C4-2B (cell line): ENCODE data around the gene GFPT2.

Source experiments
- H3K27ac ChIP-seq: fragments of 450-650 bp; 2 replicates; pipeline ENCODE4 v1.5.1; 2017
- ZFX ChIP-seq: fragments of 450-650 bp; IDR thresholded peaks from 2 replicates; pipeline ENCODE4 v1.6.1; 2017
- TF ChIP-seq, protein P1 (sequence below): fragments of 450-650 bp; conservative IDR thresholded peaks from 2 replicates; pipeline ENCODE4 v1.5.1; 2017; ENCODE audit warnings: mild to moderate bottlenecking

The GFPT2 gene

GRCh38 chr5:180349391-180349790 lies 3.7 kb downstream of the GFPT2 start:
- TF ChIP-seq ZFX: no peak
- TF ChIP-seq, protein P1, sequence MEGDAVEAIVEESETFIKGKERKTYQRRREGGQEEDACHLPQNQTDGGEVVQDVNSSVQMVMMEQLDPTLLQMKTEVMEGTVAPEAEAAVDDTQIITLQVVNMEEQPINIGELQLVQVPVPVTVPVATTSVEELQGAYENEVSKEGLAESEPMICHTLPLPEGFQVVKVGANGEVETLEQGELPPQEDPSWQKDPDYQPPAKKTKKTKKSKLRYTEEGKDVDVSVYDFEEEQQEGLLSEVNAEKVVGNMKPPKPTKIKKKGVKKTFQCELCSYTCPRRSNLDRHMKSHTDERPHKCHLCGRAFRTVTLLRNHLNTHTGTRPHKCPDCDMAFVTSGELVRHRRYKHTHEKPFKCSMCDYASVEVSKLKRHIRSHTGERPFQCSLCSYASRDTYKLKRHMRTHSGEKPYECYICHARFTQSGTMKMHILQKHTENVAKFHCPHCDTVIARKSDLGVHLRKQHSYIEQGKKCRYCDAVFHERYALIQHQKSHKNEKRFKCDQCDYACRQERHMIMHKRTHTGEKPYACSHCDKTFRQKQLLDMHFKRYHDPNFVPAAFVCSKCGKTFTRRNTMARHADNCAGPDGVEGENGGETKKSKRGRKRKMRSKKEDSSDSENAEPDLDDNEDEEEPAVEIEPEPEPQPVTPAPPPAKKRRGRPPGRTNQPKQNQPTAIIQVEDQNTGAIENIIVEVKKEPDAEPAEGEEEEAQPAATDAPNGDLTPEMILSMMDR: no peak

DNA sequence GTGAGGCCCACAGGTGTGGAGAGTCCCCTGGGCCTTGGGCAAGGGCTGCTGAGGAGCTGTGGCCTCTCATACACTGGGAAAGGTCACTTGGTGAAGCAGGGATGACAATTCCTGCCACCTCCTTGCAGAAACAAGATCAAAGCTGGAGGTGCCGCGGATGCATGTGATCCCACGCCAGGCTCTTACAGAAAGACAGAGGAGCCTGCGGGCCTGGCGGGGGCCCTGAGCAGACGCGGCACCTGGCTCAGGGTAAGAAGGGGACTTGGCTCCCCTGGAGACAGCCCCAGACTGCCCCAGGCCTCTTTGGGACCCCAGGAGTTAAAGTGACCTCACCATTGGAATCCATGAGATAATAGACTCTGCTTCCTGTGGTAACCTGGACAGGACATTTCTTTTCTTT lies 4.8 kb downstream of the GFPT2 start:
- no peak overlapping the region for H3K27ac ChIP-seq

More at GRCh38 chr5:180349391-180349790, 3.7 kb downstream of the GFPT2 start:
- no peak overlapping the region for H3K27ac ChIP-seq

GRCh38 chr5:180347702-180348101 lies 5.4 kb downstream of the GFPT2 start:
- no peak overlapping the region for H3K27ac ChIP-seq
- TF ChIP-seq, protein P1: no peak
- no peak for TF ChIP-seq ZFX

More for the DNA sequence above, 4.8 kb downstream of the GFPT2 start:
- TF ChIP-seq, protein P1: no peak
- TF ChIP-seq ZFX: no peak

DNA sequence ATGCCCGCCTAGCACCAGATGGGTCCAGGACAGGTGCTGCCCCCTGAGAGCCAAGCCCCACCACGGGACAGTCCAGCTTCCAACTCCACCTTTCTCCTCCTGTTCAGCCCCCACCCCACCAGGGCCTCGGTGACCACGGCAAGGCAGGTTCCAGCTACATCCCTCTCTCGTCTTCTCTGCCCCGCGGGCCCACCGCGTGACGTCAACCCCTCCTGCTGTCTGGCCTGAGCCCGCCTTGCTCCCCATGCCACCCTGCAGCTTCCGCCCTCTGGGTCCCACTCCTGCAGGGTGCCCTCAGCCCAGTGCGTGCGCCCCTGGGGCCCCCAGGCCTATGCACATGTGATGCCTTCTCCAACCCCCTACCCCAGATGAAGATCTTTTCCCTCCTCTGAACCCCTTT lies 6.8 kb downstream of the GFPT2 start:
- no peak overlapping the region for H3K27ac ChIP-seq
- no peak for TF ChIP-seq ZFX
- TF ChIP-seq, protein P1: no peak

- TF ChIP-seq ZFX: no peak
- TF ChIP-seq, protein P1: no peak
- no peak overlapping the region for H3K27ac ChIP-seq
These were observed 7.4 kb downstream of the GFPT2 start for GRCh38 chr5:180345781-180346180.

- no peak overlapping the region for H3K27ac ChIP-seq
- TF ChIP-seq, protein P1: no peak
- TF ChIP-seq ZFX: no peak
These were observed 8.0 kb downstream of the GFPT2 start for GRCh38 chr5:180345186-180345585.

- no peak for TF ChIP-seq ZFX
- TF ChIP-seq, protein P1: no peak
- no peak overlapping the region for H3K27ac ChIP-seq
These were observed 8.5 kb downstream of the GFPT2 start for GRCh38 chr5:180344696-180344999.
